Psoas muscle (tissue), 8 donors: ENCODE measurements around the gene MBD5. TPM values are rescaled to one million over a fixed set of nuclear protein-coding genes. Genes with fewer than 3 reads are reported as not detected.

Experiments
- ATAC-seq, 4 donors: fragments of 200-7000 bp; cut with Tn5 transposase; one replicate each; pipeline ENCODE4 v1.9.1; 2020; ENCODE audit warnings: moderate library complexity in 3 of 4, mild to moderate bottlenecking in 2 of 4
- DNase-seq, 2 donors: peaks; one replicate each; pipeline ENCODE4 v3.0.0-alpha.2; 2020
- H3K27ac ChIP-seq: fragments of 200-600 bp; one replicate; pipeline ENCODE4 v1.8.0; 2022
- H3K27me3 ChIP-seq, 3 donors: fragments of 200-600 bp in 1 of 3; one replicate each; pipeline versions ENCODE4 v1.6.1 to v1.8.0; 2013 to 2022; ENCODE audit warnings: low read length in 2 of 3, mild to moderate bottlenecking in 2 of 3, moderate library complexity in 1 of 3; ENCODE audit not compliant: insufficient read depth in 3 of 3
- H3K36me3 ChIP-seq, 2 donors: fragments of 200-600 bp in 1 of 2; one replicate each; pipeline versions ENCODE4 v1.6.1 to v1.8.0; 2013 to 2022; ENCODE audit warnings: low read depth in 1 of 2, mild to moderate bottlenecking in 1 of 2, moderate library complexity in 1 of 2; ENCODE audit not compliant: insufficient read depth in 1 of 2
- H3K4me1 ChIP-seq: fragments of 200-600 bp; one replicate; pipeline ENCODE4 v1.8.0; 2022
- H3K4me3 ChIP-seq: fragments of 200-600 bp; one replicate; pipeline ENCODE4 v1.8.0; 2022; ENCODE audit warnings: mild to moderate bottlenecking
- H3K9me3 ChIP-seq: fragments of 200-600 bp; one replicate; pipeline ENCODE4 v1.8.0; 2022
- WGBS, 3 donors: extraction: QIAGEN DNeasy Blood & Tissue Kit; methylation state at CpG; one replicate each; pipeline versions ENCODE4 v1.1.6 to v1.1.7; 2013; 5-methylcytosine and 5-hydroxymethylcytosine counted together
- intact Hi-C, 2 donors: fragments of 100-400 bp; cut with DNase I; formaldehyde crosslinking; loops; one replicate each; pipeline versions ENCODE4 v1.11.0 to v1.14.2; 2022
- polyA plus RNA-seq, 3 donors: library from polyadenylated mRNA; stranded (reverse); fragments of 200-250 nt; gene quantifications; one replicate each; pipeline ENCODE4 v1.2.3, GENCODE V29; 2013
- total RNA-seq, 4 donors: library from RNA; stranded (reverse); fragmentation: NEBNext Ultra II Directional in 2 of 4; extraction: Animal tissue kit (Norgen Biotek cat#: 25700) in 2 of 4; gene quantifications; one replicate each; pipeline versions ENCODE4 v1.2.1 to v1.2.4, GENCODE V29; 2021 to 2023
- TF ChIP-seq, protein P1 (sequence below): fragments of 200-600 bp; IDR thresholded peaks from one replicate; pipeline ENCODE4 v1.8.0; 2022; ENCODE audit warnings: antibody characterized with exemption
- donor health status: healthy with polysubstance abuse.
- donor health status: DM: no; HTN: no; CAD: no; lungs with moderate emphysema.
- donor health status: Bipolar disorder and iron deficiency.
- donor health status: healthy.
- donor health status: DM: yes; HTN: yes; CAD: no.
- donor health status: DM: no; HTN: no; CAD: no.
- donor health status: DM: no; HTN: no; CAD: no.
- donor health status: DM: yes; HTN: yes; CAD: no.

Gene MBD5
- total and polyA plus RNA-seq, 7 donors = 3.2 to 36.5 (median 17.5) TPM

DNA sequence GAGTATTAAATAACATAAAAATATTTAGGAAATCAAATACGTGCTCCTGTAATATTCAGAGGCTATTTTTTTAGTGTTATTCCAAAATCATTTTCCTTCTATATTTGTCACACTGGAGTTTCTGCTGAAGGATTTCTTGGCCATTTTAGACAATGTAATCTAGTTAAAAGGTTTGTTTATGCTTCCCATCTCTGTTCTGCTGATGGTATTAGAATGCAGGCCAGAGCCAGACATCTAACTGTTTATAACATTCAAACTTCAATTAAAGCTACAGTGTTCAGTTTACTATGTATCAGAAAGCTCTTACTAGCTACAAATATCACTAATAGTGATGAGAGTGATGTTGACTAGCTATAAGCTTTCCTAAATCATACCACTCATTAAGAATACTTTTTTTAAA, 7.9 kb downstream of the MBD5 start:
- Histone ChIP-seq H3K4me3 (no peak overlapping the region), H3K4me1 (peaks cover 34% of the 10 kb centered on the region), H3K9me3 (no peaks in the 10 kb centered on the region), H3K27ac (no peak overlapping the region), H3K36me3 (peaks cover 0 to 4% of the 10 kb centered on the region in 2 donors), H3K27me3 (no peaks in the 10 kb centered on the region)
- TF ChIP-seq, protein P1, sequence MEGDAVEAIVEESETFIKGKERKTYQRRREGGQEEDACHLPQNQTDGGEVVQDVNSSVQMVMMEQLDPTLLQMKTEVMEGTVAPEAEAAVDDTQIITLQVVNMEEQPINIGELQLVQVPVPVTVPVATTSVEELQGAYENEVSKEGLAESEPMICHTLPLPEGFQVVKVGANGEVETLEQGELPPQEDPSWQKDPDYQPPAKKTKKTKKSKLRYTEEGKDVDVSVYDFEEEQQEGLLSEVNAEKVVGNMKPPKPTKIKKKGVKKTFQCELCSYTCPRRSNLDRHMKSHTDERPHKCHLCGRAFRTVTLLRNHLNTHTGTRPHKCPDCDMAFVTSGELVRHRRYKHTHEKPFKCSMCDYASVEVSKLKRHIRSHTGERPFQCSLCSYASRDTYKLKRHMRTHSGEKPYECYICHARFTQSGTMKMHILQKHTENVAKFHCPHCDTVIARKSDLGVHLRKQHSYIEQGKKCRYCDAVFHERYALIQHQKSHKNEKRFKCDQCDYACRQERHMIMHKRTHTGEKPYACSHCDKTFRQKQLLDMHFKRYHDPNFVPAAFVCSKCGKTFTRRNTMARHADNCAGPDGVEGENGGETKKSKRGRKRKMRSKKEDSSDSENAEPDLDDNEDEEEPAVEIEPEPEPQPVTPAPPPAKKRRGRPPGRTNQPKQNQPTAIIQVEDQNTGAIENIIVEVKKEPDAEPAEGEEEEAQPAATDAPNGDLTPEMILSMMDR = no peak
- intact Hi-C loops = no loop called here
- DNase-seq = no peak
- ATAC-seq = no peak
- 47 to 79% (median 61%) methylated on average over 1 of the region's 1 CpG for WGBS, 3 donors

DNA sequence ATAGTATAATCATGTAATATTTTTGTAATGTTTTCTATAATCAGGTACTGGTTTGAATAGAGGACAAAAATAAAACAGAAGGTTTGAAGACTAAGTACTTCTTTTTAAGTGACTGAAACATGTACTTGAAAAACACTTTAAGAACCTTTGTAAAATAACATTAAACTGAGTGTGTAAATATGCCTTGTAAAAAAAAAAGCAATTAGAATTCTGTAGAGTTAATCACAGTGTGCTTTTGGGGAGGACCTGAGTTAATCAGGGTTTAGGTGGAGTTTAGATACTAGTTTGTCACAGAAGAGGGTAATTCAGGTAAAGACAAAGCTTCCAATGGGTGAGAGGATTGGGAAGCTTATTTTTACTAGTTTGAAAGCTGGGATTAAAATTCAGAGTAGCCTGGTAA, 10.3 kb downstream of the MBD5 start:
- TF ChIP-seq, protein P1 = no peak
- intact Hi-C loops = no loop called here

DNA sequence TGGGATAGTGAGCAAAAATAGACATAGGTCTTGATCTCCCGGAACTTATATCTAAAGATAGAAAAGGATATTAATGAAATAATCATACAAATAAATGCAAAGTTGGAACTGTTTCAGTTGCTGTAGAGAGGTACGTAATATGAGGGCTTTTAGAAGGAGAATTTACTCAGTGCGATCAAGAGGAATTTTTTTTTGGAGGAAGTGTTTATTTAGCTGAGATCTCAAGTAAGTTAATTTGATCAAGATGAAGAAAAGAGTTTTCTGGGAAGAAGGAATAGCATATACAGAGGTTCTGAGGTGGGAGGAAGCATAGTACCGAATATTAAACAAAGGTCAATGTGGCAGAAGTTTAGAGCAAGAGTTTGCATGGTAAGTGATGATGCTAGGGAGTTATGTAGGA, 11.3 kb downstream of the MBD5 start:
- DNase-seq = no peak
- ATAC-seq = no peak
- intact Hi-C loops = no loop called here
- Histone ChIP-seq H3K4me1 (peaks cover 23% of the 10 kb centered on the region), H3K4me3 (no peak overlapping the region), H3K36me3 (no peaks in the 10 kb centered on the region), H3K27me3 (no peaks in the 10 kb centered on the region), H3K9me3 (no peaks in the 10 kb centered on the region), H3K27ac (no peak overlapping the region)
- TF ChIP-seq, protein P1 = no peak
- WGBS, 3 donors = 61 to 69% (median 69%) methylated on average over 4 of the region's 4 CpGs

More for the DNA sequence above, 10.3 kb downstream of the MBD5 start:
- no peak for ATAC-seq
- Histone ChIP-seq H3K4me3 (no peak overlapping the region), H3K27ac (no peak overlapping the region), H3K9me3 (no peaks in the 10 kb centered on the region), H3K4me1 (peaks cover 32% of the 10 kb centered on the region), H3K36me3 (no peaks in the 10 kb centered on the region), H3K27me3 (no peaks in the 10 kb centered on the region)
- DNase-seq = no peak

DNA sequence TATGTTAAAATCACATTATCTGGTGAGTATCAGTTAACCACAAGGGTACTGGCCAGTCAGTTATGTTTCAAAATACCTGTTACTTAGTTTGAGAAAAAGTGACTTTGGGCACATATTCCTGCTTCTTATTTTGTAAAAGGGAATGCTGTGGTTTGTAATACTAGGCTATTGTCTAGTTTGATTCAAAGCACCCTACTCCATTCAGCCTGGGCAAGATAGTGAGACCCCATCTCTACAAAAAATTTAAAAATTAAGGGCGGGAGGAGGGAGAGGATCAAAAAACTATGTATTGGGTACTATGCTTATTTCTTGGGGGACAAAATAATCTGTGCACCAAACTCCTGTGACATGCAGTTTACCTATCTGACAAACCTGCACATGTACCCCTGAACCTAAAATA, 18.9 kb downstream of the MBD5 start:
- Histone ChIP-seq H3K36me3 (no peaks in the 10 kb centered on the region), H3K27me3 (no peaks in the 10 kb centered on the region), H3K9me3 (no peaks in the 10 kb centered on the region), H3K4me1 (peaks cover 3% of the 10 kb centered on the region), H3K27ac (no peak overlapping the region), H3K4me3 (no peak overlapping the region)
- ATAC-seq (no peak), DNase-seq (no peak)
- intact Hi-C loops = no loop called here
- TF ChIP-seq, protein P1 = no peak
- WGBS, 3 donors = 96% methylated on average over 1 of the region's 1 CpG

DNA sequence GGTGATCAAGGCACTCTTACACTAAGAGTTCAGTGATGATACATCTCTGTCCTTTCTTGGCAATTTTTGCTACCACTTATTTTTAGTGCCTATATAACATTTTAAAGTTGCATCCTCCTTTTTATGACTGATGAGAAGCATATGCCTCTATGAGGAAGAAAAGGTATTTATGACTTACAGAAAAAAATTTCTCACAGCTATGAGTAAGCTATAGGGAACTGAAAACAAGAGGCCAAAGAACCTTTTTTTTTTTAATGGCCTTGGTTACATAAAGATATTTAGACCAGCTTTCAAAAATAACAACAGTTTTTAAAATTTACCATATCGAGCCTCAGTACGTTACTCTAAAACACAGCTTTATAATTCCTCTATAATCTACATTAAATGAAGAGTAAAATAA, 21.3 kb downstream of the MBD5 start:
- DNase-seq (no peak), ATAC-seq (no peak)
- H3K4me3 ChIP-seq = no peak overlapping the region
- no peaks in the 10 kb centered on the region for H3K27me3 ChIP-seq
- TF ChIP-seq, protein P1 = no peak
- no peaks in the 10 kb centered on the region for H3K36me3 ChIP-seq
- H3K27ac ChIP-seq = no peak overlapping the region
- 97 to 99% (median 98%) methylated on average over 2 of the region's 2 CpGs for WGBS, 3 donors
- peaks cover 3% of the 10 kb centered on the region for H3K4me1 ChIP-seq
- no peaks in the 10 kb centered on the region for H3K9me3 ChIP-seq
- intact Hi-C loops = no loop called here
